Suprapubic skin (tissue), 4 donors: ENCODE results near the gene CSGALNACT2. TPM values are rescaled to one million over a fixed set of nuclear protein-coding genes. Genes with fewer than 3 reads are reported as not detected.

Experiments
- DNase-seq, 2 donors: peaks; one replicate each; pipeline ENCODE4 v3.0.0-alpha.2; 2019; ENCODE audit warnings: low spot score in 2 of 2
- H3K27ac ChIP-seq: fragments of 200-600 bp; sonication (generic); one replicate; pipeline ENCODE4 v1.5.1; 2019
- H3K27me3 ChIP-seq: fragments of 200-600 bp; sonication (generic); one replicate; pipeline ENCODE4 v1.5.1; 2019
- H3K36me3 ChIP-seq: fragments of 200-600 bp; sonication (generic); one replicate; pipeline ENCODE4 v1.5.1; 2019
- H3K4me1 ChIP-seq: fragments of 200-600 bp; sonication (generic); one replicate; pipeline ENCODE4 v1.5.1; 2019
- H3K4me3 ChIP-seq: fragments of 200-600 bp; sonication (generic); one replicate; pipeline ENCODE4 v1.5.1; 2019; ENCODE audit warnings: mild to moderate bottlenecking
- H3K9me3 ChIP-seq: fragments of 200-600 bp; sonication (generic); one replicate; pipeline ENCODE4 v1.5.1; 2019
- CTCF ChIP-seq, 2 donors: fragments of 200-600 bp in 1 of 2; fragments of 450-650 bp in 1 of 2; sonication (generic) in 1 of 2; IDR thresholded peaks; one replicate each; pipeline ENCODE4 v1.5.1; 2016 to 2019; ENCODE audit warnings: antibody characterized with exemption in 2 of 2, mild to moderate bottlenecking in 1 of 2, moderate library complexity in 1 of 2
- EP300 ChIP-seq: sonication (generic); formaldehyde crosslinking; IDR thresholded peaks from one replicate; pipeline ENCODE4 v1.6.1; 2017; ENCODE audit warnings: antibody characterized with exemption
- POLR2A ChIP-seq, 2 donors: fragments of 450-650 bp; IDR thresholded peaks; one replicate each; pipeline ENCODE4 v1.6.1; 2017; ENCODE audit warnings: antibody characterized with exemption in 2 of 2, mild to moderate bottlenecking in 2 of 2, moderate library complexity in 2 of 2
- POLR2AphosphoS5 ChIP-seq, 3 donors: sonication (generic); formaldehyde crosslinking; IDR thresholded peaks; one replicate each; pipeline ENCODE4 v1.6.1; 2017; ENCODE audit warnings: antibody characterized with exemption in 3 of 3
- WGBS: methylation state at CpG from one replicate; pipeline ENCODE4 v1.1.5; 2018; 5-methylcytosine and 5-hydroxymethylcytosine counted together
- total RNA-seq, 4 donors: library from RNA; depleted of rRNA; stranded (reverse); fragments of >200 nt; gene quantifications; one replicate each; pipeline ENCODE4 v1.1.0, GENCODE V29; 2016

The CSGALNACT2 gene
- total RNA-seq, 4 donors from 2014 or later = 10.1 to 15.5 (median 13.9) TPM

GRCh38 chr10:43118631-43119415 lies 19.4 kb upstream of the CSGALNACT2 start:
- Histone ChIP-seq H3K9me3 (no peaks in the 10 kb centered on the region), H3K36me3 (no peaks in the 10 kb centered on the region), H3K4me3 (no peak overlapping the region), H3K27me3 (no peaks in the 10 kb centered on the region), H3K27ac (no peak overlapping the region), H3K4me1 (peaks cover 8% of the 10 kb centered on the region)
- DNase-seq = peak; percentile 53 to 58
- whole genome bisulfite sequencing = 97% methylated on average over 9 of the region's 19 CpGs
- TF ChIP-seq POLR2A (IDR thresholded peaks at IDR 0.05) (no peak), CTCF (IDR thresholded peaks at IDR 0.05) (no peak), POLR2AphosphoS5 (IDR thresholded peaks at IDR 0.05) (no peak), EP300 (no peak)

- Histone ChIP-seq H3K27ac (no peak overlapping the region), H3K36me3 (no peaks in the 10 kb centered on the region), H3K9me3 (no peaks in the 10 kb centered on the region), H3K4me1 (peaks cover 8% of the 10 kb centered on the region), H3K27me3 (no peaks in the 10 kb centered on the region), H3K4me3 (no peak overlapping the region)
- peak; percentile 61 to 69 for DNase-seq
- TF ChIP-seq POLR2A (IDR thresholded peaks at IDR 0.05) (no peak), POLR2AphosphoS5 (IDR thresholded peaks at IDR 0.05) (no peak), CTCF (IDR thresholded peaks at IDR 0.05) (no peak), EP300 (no peak)
- WGBS = 92% methylated on average over 29 of the region's 31 CpGs
These were observed 18.7 kb upstream of the CSGALNACT2 start for GRCh38 chr10:43119416-43120115.

GRCh38 chr10:43120116-43120928 lies 17.9 kb upstream of the CSGALNACT2 start:
- Histone ChIP-seq H3K4me1 (peaks cover 8% of the 10 kb centered on the region), H3K4me3 (no peak overlapping the region), H3K27ac (no peak overlapping the region), H3K9me3 (no peaks in the 10 kb centered on the region), H3K27me3 (no peaks in the 10 kb centered on the region), H3K36me3 (no peaks in the 10 kb centered on the region)
- peak; percentile 50 to 54 for DNase-seq
- TF ChIP-seq POLR2A (IDR thresholded peaks at IDR 0.05) (no peak), POLR2AphosphoS5 (IDR thresholded peaks at IDR 0.05) (no peak), EP300 (no peak), CTCF (IDR thresholded peaks at IDR 0.05) (no peak)
- 76% methylated on average over 19 of the region's 19 CpGs for WGBS

- WGBS = 52% methylated on average over 3 of the region's 3 CpGs
- Histone ChIP-seq H3K27me3 (no peaks in the 10 kb centered on the region), H3K4me3 (no peak overlapping the region), H3K4me1 (peaks cover 8% of the 10 kb centered on the region), H3K36me3 (no peaks in the 10 kb centered on the region), H3K9me3 (no peaks in the 10 kb centered on the region), H3K27ac (no peak overlapping the region)
- peak in 1 of 2 donors; percentile 55 for DNase-seq
- no peak for TF ChIP-seq CTCF (IDR thresholded peaks at IDR 0.05)
- TF ChIP-seq POLR2A (IDR thresholded peaks at IDR 0.05) = no peak
These were observed 17.3 kb upstream of the CSGALNACT2 start for GRCh38 chr10:43120929-43121314.
